Hair follicular keratinocyte (primary cell): Measurements from ENCODE around the gene RERG. TPM values are rescaled to one million over a fixed set of nuclear protein-coding genes. Genes with fewer than 3 reads are reported as not detected.

ENCODE experiments used
- total RNA-seq: library from RNA; depleted of rRNA; stranded (reverse); fragments of >200 nt; gene quantifications from 2 replicates; pipeline ENCODE4 v1.2.3, GENCODE V29; 2015

Gene RERG
- total RNA-seq = not detected in 2 replicates

DNA sequence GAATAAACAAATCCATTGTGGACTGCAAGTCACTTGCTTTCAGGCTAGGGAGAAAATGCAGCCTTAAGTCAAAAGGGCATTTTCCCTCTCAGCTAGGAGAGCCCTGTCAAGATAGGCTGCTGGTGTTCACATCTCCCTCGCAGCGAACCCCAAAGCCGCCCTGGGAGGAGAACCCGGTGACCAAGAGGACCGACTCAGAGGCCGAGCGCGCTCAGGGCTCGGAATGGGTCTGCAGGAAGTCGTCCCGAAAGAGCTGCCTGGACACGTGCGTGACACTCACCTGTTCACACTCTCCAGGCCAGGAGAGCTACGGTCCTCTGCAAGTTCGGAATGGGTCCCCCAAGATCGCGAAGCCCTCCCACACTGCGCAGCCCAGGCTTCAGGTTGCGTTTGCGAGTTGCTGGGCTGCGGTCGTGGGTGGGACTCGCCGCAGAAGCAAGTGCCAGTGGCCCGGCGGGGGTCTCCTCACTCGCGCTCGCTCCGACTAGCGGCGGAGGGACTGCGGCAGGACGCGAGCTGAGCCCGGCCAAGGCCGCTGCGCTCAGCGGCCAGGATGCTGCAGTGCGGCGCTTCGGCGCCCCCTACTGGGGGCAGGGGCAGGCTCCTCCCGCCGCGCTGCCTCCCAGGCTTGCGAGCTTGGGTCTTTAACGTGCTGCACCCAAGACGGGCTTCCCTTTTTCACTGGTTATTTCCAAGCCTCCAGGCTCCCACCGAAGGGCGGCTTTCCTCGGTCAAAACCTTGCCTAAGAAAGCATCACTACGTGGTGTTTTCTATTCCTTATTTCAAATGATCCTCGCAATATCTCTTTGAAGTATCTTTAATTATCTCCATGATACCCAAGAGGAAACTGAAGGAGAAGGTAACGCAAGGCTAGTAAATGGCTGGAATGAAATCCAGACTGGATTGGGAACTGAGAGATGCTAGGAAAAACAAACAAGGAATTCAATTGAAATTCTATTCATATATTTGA is at the start of gene RERG:
Gene RERG, minus strand, starts transcription at position 503 of the 971 bp plus-strand sequence. CDS start 3,928 bp downstream, outside the sequence.

Other genes with a start within 250 kb of the RERG start
- gene PDE6H, start 248.4 kb downstream of the RERG start, total RNA-seq = not detected in 2 replicates
- 0.08 and 0.30 TPM in 2 replicates for gene PTPRO, start 101.1 kb upstream of the RERG start, total RNA-seq